Umbilical cord (tissue), 2 donors: ENCODE results near the gene GDF2. TPM values are rescaled to one million over a fixed set of nuclear protein-coding genes. Genes with fewer than 3 reads are reported as not detected.

ENCODE experiments used
- DNase-seq: peaks from one replicate; pipeline ENCODE4 v3.0.0-alpha.2; 2015; ENCODE audit warnings: low spot score
- total RNA-seq: library from RNA; depleted of rRNA; stranded (reverse); fragments of >200 nt; gene quantifications from one replicate; pipeline ENCODE4 v1.2.3, GENCODE V29; 2014; ENCODE audit warnings: low replicate concordance; ENCODE audit not compliant: insufficient read depth

GDF2 gene
- total RNA-seq, 1 donor from 2014 or later = 1.7 TPM

DNA sequence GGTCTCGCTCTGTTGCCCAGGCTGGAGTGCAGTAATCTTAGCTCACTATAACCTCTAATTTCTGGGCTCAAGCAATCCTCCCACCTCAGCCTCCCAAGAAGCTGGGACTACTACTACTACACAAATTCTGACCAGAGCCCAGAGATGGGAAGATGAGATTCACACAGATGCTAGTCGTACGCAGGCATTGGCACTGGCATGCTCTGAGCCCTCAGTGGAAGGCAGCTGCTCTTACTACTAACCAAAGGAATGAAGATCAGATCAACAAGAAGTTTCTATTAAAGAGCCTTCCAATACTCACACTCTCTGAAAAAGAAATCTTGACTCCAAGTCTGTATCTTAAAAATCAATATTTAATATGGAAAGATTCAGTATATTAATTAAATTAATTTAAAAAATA is 10.7 kb downstream of the GDF2 start:
- peak; percentile 31 for DNase-seq

DNA sequence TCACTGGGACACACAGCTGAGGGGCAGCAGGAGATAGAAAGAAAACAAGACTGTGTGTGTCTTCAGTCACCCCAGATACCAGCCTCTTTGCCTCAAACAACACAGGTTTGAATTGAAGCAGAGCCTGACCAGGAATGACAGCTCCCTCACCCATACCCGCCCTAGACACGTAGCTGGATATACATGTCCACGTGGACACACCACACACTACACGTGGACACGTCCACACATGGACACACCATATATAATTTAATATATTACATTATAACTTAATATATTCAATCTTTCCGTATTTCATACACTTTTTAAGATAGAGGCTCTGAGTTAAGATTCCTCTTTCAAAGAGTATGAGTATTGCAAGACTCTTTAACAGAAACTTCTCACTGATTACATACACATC is 11.3 kb downstream of the GDF2 start:
- no peak for DNase-seq

DNA sequence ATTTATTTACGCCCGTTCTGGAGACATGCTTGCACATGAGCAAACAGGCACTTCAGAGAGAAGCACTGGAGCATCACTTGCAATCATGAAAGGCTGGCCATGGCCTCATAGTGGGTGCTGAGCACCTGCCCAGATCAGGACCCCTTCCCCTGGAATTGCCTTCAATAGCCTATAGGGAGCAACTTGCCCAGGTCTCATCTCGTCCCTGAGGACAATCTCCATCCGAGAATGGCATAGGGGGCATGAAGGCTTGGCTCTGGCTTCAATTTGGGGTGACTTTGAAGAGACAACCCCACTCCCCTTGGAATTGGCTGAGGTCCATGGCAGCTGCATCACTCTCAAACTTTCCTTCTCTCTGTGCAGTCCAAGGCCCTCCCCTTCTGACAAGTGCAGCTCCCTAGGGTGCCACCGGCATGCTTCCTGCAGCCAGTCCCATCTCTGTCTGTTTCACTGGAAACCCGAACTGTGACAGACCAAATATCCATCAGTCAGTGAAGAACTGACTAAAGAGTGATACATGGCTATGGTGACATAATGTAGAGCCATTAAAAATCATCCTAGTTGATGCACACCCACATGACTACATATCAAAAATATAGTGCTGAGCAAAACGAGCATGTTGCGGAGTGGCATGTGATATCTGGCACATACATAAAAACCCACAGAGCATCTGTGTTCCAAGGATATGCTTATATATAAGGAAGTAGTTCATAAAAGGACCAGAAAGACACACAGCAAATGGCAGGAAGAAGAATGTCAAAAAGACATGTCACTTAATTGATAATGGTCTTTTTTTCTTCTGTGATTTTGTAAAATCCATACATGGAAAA is 12.4 kb downstream of the GDF2 start:
- no peak for DNase-seq

DNA sequence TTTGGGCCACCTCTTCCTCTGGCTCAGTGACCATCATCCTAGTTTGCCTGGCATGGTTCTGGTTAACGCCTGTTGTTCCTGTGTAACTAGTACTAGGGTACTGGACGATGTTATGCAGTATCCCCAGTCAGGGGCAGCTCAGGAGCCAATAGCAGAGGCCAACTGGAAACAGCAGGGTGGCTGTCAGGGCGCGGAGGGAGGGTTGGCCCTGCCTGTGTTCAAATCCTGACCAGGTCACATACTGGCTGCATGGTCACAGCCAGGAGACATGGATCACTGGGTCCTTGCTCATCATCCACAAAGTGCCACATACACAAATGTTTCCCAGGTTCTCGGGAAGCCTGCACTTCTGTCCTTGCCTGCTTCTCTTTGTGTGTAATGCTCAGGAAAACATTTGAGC is 13.7 kb downstream of the GDF2 start:
- no peak for DNase-seq

DNA sequence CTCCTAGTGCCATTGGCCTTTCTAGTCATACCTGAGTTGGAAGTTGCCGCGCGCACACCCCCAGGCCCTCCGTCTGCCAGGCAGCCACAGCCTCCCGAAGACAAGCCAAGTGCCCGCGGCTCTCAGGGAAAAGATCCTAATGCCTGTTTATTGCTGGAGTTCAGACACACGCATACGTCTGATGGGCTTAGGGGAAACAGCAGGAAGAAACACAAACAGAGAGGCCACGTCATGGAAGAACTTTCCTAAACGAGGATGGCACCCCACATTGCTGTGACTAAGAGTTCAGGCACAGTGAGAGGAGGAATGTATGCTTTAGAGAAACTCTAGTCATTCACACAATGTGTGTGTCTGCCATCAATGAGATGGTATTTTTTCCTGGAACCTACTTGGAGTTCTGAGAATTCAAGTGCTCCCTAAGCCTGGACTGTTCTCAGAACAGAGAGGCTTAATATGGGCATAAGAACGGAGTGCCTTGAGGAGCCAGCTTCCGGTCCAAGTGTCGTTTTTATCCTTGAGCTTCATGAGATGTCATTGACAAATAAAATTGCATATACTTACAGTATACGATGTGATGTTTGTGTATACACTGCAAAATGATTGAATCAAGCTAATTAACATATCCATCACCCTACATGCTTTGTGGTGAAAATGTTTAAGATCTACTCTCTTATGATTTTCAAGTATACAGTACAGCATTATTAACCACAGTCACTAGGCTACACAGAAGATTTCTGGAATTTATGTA is 14.3 kb downstream of the GDF2 start:
- DNase-seq = peak; percentile 60

DNA sequence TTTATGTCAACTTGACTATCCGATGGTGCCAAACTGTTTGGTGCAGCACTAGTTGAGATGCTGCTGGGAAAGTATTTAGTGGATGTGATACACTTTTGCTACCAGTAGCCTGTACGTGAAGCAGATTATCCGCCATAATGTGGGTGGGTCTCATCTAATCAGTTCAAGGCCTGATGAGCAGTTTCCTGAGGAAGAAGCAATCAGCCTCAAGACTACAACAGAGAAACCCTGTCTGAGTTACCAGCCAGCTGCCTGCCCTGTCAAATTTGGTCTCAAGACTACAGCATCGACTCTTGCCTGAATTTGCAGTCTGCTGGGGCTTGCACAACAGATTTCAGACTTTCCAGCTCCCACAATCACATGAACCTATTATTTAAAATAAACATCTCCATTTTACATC is 15.1 kb downstream of the GDF2 start:
- no peak for DNase-seq

DNA sequence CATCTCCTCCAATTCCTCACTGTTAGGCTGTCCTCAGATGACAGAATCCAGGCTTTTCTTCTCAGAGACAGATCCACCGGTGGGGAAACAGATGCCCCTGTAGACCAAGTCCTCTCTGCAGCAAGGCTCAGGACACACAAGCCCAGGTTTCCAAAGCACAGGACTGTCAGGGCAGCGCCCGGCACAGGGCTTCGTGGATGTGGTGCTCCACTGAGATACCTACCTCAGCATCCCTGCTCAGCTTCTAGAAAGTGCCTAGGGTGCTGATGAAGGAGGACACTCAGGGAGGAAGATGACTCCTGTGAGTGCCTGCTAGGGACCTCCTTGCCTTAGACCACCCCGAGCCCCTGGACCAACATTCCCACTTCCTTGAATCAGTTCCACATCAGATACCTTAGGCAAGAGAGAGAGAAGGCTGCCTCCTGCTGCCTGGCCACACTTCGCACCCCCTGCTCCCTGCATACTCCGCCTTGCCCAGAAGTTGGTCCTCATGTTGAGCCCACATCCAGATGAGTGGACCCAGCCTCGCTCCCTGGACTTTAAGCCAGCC is 17.0 kb downstream of the GDF2 start:
- DNase-seq = no peak

DNA sequence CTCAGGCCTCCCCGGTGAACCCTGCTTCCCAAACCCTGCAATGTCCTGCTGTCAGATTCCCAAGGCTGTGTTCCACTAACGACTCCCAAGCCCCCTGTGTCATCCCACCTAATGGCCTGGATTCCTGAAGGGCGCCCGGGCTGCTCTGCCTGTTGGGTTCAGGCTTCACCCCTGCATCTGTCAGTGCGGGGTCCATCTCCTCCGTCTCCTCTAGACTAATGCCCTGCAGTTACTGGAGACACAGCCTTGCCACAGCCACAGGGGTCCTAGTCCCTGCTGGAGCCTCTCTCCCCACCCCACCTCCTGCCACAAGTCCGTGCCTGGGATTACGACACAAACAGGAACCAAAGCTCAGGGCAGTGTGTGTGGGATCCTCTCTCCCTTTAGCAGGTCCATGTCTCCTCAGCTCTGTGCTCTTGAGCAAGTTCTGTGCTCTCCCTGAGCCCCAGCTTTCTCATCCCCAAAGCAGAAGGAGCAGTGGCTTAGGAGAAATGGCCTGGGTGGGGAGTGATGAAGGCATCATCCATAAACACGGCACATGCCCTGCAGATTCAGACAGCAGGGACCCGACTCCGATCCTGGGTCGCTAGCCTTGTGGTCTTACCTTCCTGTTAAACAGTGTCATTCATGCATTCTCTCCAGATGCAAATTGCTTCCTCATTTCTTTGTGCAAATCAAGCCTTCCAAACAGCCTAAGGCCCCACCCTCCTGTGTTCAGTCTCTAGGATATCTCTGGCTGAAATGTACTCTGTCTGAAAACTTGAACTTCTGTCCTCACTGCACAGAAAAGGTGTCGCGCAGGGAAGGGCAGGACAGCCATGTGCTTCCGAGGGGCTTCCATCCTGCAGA is 17.7 kb downstream of the GDF2 start:
- DNase-seq = peak; percentile 15

DNA sequence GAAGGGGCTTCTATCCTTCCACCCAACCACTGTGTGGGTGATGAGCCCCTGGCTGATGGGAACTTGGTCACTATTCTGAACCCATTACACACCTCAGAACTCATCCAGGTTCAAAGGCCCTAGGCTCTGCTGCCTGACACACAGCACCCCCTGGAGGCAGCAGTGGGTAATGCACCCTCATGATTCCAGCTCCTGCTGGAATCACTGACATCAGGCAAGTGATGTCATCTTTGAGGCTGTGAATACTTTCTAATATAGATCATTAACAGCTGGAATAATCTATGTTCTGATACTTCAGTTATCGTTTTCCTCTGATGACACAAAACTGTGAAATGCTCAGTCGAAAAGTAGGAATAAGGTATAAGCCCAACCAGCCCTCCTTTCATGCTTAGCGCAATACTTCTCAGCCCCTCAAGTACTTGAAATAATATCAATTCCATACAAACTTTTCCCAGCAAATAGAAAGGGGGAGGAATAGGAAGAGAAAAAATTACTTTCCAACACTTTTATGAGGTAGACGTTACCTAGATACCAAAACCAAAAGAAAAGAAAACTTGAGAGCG is 18.4 kb downstream of the GDF2 start:
- DNase-seq = peak; percentile 13

DNA sequence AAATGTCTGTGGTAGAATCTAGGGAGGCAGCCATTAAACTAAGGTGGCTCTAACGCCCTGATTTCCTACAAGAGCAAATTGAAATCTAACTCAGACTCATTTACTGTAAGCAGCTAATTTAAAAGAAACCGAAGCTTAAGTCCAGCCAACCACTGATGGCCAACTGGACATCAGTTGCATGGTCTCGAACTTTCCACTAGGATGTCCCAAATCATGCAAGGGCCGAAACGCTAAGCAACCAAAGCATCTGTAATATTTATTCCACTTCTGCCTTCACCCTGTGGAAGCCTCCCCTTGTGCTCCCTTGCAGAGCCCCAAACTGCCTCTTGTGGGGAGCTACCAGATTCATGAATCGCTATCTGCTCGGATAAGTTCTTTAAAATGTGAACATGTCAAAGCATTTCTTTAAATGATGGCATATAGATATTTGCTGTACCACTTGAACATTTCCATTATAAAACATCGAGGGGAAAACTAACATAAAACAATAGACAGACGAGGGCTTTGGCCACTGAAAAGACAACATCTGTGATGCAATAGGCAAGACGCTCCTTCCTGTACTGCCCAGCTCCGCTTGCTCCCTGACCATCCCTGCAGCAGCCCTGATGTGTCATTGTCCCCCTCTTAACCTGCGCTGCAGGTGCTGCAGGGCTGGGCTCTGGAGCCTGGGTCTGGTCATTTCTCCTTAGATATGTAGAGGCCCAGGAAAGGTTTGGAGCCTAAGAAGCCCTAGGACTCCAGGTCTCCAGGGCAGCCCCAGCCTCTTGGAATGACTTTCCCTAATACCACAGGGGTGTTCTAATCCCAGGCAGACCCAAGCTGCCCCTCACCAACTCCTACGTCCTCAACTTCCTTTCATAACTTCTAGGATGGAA is 23.0 kb downstream of the GDF2 start:
- DNase-seq = no peak

DNA sequence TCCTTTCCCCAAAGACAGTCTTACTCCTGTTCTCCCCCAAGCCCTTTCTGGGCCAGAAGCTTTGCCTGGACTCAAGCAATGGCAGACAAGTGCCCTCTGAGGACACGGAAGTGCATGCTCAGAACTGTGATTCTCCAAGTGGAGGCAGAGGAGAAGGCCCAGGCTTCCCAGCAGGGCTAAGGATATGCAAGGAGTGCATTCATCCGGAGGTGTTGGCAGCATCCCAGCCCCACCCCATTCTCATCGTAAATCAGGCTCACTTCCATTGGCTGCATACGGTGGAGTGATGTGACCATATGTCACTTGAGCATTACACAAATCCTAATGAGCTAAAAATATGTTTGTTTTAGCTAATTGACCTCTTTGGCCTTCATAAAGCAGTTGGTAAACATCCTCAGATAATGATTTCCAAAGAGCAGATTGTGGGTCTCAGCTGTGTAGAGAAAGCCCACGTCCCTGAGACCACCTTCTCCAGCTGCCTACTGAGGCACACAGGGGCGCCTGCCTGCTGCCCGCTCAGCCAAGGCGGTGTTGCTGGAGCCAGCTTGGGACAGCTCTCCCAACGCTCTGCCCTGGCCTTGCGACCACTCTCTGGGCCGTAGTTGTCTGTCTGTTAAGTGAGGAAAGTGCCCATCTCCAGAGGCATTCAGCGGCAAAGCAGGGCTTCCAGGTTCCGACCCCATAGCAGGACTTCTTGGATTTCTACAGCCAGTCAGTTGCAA is 24.5 kb downstream of the GDF2 start:
- no peak for DNase-seq

DNA sequence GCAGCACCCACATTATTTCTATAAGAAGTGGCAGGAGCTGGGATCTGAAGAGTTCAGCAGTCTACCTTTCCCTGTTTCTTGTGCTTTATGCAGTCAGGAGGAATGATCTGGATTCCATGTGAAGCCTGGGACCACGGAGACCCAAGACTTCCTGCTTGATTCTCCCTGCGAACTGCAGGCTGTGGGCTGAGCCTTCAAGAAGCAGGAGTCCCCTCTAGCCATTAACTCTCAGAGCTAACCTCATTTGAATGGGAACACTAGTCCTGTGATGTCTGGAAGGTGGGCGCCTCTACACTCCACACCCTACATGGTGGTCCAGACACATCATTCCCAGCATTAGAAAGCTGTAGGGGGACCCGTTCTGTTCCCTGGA is 25.0 kb downstream of the GDF2 start:
- DNase-seq = no peak

DNA sequence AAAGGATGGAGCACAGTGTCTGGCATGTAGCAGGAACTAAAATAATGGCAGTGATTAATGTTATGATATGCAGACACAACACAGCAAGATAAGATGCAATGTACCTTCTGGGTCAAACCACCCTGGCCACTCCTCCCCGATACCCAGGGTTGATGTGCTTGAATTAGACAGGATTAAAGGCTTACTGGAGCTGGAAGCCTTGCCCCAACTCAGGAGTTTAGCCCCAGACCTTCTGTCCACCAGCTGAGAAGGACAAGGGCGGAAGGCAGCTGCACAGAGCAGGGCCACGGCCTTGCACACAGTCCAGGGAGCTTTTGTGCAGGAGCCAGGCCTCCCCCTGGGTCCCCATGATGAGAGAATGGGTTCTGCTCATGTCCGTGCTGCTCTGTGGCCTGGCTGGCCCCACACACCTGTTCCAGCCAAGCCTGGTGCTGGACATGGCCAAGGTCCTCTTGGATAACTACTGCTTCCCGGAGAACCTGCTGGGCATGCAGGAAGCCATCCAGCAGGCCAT is 25.9 kb downstream of the GDF2 start, which contains the start of gene RBP3:
Gene RBP3, plus strand, starts transcription at position 226 of the 514 bp plus-strand sequence. Its CDS starts 122 bp downstream, at position 348.
- peak; percentile 52 for DNase-seq

DNA sequence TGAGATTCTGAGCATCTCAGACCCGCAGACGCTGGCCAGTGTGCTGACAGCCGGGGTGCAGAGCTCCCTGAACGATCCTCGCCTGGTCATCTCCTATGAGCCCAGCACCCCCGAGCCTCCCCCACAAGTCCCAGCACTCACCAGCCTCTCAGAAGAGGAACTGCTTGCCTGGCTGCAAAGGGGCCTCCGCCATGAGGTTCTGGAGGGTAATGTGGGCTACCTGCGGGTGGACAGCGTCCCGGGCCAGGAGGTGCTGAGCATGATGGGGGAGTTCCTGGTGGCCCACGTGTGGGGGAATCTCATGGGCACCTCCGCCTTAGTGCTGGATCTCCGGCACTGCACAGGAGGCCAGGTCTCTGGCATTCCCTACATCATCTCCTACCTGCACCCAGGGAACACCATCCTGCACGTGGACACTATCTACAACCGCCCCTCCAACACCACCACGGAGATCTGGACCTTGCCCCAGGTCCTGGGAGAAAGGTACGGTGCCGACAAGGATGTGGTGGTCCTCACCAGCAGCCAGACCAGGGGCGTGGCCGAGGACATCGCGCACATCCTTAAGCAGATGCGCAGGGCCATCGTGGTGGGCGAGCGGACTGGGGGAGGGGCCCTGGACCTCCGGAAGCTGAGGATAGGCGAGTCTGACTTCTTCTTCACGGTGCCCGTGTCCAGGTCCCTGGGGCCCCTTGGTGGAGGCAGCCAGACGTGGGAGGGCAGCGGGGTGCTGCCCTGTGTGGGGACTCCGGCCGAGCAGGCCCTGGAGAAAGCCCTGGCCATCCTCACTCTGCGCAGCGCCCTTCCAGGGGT is 26.6 kb downstream of the GDF2 start:
- no peak for DNase-seq

DNA sequence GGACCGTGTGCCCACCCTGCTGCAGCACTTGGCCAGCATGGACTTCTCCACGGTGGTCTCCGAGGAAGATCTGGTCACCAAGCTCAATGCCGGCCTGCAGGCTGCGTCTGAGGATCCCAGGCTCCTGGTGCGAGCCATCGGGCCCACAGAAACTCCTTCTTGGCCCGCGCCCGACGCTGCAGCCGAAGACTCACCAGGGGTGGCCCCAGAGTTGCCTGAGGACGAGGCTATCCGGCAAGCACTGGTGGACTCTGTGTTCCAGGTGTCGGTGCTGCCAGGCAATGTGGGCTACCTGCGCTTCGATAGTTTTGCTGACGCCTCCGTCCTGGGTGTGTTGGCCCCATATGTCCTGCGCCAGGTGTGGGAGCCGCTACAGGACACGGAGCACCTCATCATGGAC is 27.3 kb downstream of the GDF2 start:
- DNase-seq = no peak

DNA sequence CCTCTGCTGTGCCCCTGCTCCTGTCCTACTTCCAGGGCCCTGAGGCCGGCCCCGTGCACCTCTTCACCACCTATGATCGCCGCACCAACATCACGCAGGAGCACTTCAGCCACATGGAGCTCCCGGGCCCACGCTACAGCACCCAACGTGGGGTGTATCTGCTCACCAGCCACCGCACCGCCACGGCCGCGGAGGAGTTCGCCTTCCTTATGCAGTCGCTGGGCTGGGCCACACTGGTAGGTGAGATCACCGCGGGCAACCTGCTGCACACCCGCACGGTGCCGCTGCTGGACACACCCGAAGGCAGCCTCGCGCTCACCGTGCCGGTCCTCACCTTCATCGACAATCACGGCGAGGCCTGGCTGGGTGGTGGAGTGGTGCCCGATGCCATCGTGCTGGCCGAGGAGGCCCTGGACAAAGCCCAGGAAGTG is 27.7 kb downstream of the GDF2 start:
- DNase-seq = no peak

DNA sequence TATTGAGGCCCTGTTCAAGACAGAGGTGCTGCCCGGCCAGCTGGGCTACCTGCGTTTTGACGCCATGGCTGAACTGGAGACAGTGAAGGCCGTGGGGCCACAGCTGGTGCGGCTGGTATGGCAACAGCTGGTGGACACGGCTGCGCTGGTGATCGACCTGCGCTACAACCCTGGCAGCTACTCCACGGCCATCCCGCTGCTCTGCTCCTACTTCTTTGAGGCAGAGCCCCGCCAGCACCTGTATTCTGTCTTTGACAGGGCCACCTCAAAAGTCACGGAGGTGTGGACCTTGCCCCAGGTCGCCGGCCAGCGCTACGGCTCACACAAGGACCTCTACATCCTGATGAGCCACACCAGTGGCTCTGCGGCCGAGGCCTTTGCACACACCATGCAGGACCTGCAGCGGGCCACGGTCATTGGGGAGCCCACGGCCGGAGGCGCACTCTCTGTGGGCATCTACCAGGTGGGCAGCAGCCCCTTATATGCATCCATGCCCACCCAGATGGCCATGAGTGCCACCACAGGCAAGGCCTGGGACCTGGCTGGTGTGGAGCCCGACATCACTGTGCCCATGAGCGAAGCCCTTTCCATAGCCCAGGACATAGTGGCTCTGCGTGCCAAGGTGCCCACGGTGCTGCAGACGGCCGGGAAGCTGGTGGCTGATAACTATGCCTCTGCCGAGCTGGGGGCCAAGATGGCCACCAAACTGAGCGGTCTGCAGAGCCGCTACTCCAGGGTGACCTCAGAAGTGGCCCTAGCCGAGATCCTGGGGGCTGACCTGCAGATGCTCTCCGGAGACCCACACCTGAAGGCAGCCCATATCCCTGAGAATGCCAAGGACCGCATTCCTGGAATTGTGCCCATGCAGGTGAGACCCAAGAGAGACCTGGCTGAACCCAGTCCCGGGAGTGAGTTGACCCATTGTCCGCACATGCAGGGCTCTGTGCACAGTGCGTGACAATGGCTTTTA is 28.7 kb downstream of the GDF2 start:
- DNase-seq = no peak
